ENCODE data around the gene GLI3. TPM values are rescaled to one million over a fixed set of nuclear protein-coding genes. Genes with fewer than 3 reads are reported as not detected.

Gene GLI3
- total RNA-seq, 2 donors from 2014 or later, result 3.4 to 6.6 TPM

DNA sequence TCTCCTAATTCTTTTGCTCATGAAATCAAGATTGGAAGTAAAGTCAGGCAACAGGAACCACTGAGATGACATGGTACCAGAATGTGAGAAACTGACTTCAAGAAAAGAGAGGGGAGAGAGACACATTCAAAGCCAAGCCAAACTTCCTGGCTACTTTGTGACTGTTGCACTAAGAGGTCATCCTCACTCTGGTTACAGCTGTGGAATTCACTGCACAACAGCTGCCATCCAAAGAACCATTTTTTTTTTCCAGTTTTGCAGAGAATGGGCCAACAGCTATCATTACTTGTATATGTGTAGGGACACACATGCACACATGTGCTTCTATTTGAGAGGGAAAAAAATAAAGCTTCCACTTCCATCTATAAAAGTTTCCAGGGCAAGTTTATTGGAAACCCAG, 203.5 kb downstream of the GLI3 start:
- no peak for DNase-seq (ENCODE audit: low spot score)
- TF ChIP-seq CTCF (IDR thresholded peaks at IDR 0.05), result no peak

DNA sequence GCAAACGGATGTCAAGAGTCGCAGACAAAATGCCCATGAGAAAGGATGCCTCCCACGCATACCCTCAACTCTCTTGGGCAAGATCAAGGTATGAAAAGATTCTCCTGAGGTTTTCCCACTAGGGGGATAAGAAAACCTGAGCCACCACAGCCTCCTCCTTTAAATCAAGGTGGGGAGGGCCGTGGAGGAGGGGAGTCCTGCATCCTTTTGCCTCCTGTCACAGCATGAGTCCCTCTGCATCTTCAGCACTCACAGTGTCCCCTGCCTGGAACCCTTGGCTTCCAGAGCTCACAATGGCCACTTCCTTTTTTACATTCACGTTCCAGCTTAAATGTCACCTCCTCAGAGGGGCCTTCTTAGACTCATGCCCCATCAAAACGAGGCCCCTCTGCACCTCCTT, 207.6 kb downstream of the GLI3 start:
- Histone ChIP-seq H3K36me3 (no peaks in the 10 kb centered on the region), H3K27ac (no peak overlapping the region), H3K9me3 (no peaks in the 10 kb centered on the region), H3K4me1 (ENCODE audit: control insufficient read depth in 1 of 2, low read depth in 2 of 2) (no peaks in the 10 kb centered on the region), H3K27me3 (replicated peaks; ENCODE audit: insufficient read depth) (no peaks in the 10 kb centered on the region), H3K4me3 (no peak overlapping the region)
- ATAC-seq (ENCODE audit: insufficient number of reproducible peaks, low FRiP score, low read depth) (no peak), DNase-seq (ENCODE audit: low spot score) (no peak)
- no peak for TF ChIP-seq CTCF (IDR thresholded peaks at IDR 0.05)

More for the DNA sequence above, 203.5 kb downstream of the GLI3 start:
- H3K27ac ChIP-seq, result no peak overlapping the region
- peaks cover 9% of the 10 kb centered on the region for H3K36me3 ChIP-seq
- no peaks in the 10 kb centered on the region for H3K27me3 ChIP-seq (replicated peaks; ENCODE audit: insufficient read depth)
- no peaks in the 10 kb centered on the region for H3K9me3 ChIP-seq
- H3K4me1 ChIP-seq (ENCODE audit: control insufficient read depth in 1 of 2, low read depth in 2 of 2), result no peaks in the 10 kb centered on the region
- no peak for ATAC-seq (ENCODE audit: insufficient number of reproducible peaks, low FRiP score, low read depth)
- H3K4me3 ChIP-seq, result no peak overlapping the region

GRCh38 chr7:42027521-42027920, 209.5 kb downstream of the GLI3 start:
- Histone ChIP-seq H3K4me1 (ENCODE audit: control insufficient read depth in 1 of 2, low read depth in 2 of 2) (no peaks in the 10 kb centered on the region), H3K27me3 (replicated peaks; ENCODE audit: insufficient read depth) (no peaks in the 10 kb centered on the region), H3K4me3 (no peak overlapping the region), H3K36me3 (no peaks in the 10 kb centered on the region), H3K27ac (no peak overlapping the region), H3K9me3 (no peaks in the 10 kb centered on the region)
- DNase-seq (ENCODE audit: low spot score) (no peak), ATAC-seq (ENCODE audit: insufficient number of reproducible peaks, low FRiP score, low read depth) (no peak)
- TF ChIP-seq CTCF (IDR thresholded peaks at IDR 0.05), result no peak

- Histone ChIP-seq H3K9me3 (no peaks in the 10 kb centered on the region), H3K36me3 (no peaks in the 10 kb centered on the region), H3K4me3 (no peak overlapping the region), H3K4me1 (ENCODE audit: control insufficient read depth in 1 of 2, low read depth in 2 of 2) (no peaks in the 10 kb centered on the region), H3K27ac (no peak overlapping the region), H3K27me3 (replicated peaks; ENCODE audit: insufficient read depth) (no peaks in the 10 kb centered on the region)
- DNase-seq (ENCODE audit: low spot score) (no peak), ATAC-seq (ENCODE audit: insufficient number of reproducible peaks, low FRiP score, low read depth) (no peak)
- no peak for TF ChIP-seq CTCF (IDR thresholded peaks at IDR 0.05)
Measured at GRCh38 chr7:42026622-42027197, 210.3 kb downstream of the GLI3 start.

GRCh38 chr7:42025635-42026375, 211.2 kb downstream of the GLI3 start:
- ATAC-seq (ENCODE audit: insufficient number of reproducible peaks, low FRiP score, low read depth) (no peak), DNase-seq (ENCODE audit: low spot score) (no peak)

More at GRCh38 chr7:42025635-42026375, 211.2 kb downstream of the GLI3 start:
- Histone ChIP-seq H3K36me3 (no peaks in the 10 kb centered on the region), H3K27ac (no peak overlapping the region), H3K4me1 (ENCODE audit: control insufficient read depth in 1 of 2, low read depth in 2 of 2) (no peaks in the 10 kb centered on the region), H3K4me3 (no peak overlapping the region), H3K27me3 (replicated peaks; ENCODE audit: insufficient read depth) (no peaks in the 10 kb centered on the region), H3K9me3 (no peaks in the 10 kb centered on the region)
- no peak for TF ChIP-seq CTCF (IDR thresholded peaks at IDR 0.05)

Measured in thoracic aorta (tissue), 2 donors.